ENCODE data around the gene TNFRSF1A. TPM values are rescaled to one million over a fixed set of nuclear protein-coding genes. Genes with fewer than 3 reads are reported as not detected.

TNFRSF1A gene
- total and polyA plus RNA-seq, 2 of the 13 experiments (the other 11 are each of a cell fraction or from before 2014, with no cell fraction given): 41.5 to 61.2 TPM

DNA sequence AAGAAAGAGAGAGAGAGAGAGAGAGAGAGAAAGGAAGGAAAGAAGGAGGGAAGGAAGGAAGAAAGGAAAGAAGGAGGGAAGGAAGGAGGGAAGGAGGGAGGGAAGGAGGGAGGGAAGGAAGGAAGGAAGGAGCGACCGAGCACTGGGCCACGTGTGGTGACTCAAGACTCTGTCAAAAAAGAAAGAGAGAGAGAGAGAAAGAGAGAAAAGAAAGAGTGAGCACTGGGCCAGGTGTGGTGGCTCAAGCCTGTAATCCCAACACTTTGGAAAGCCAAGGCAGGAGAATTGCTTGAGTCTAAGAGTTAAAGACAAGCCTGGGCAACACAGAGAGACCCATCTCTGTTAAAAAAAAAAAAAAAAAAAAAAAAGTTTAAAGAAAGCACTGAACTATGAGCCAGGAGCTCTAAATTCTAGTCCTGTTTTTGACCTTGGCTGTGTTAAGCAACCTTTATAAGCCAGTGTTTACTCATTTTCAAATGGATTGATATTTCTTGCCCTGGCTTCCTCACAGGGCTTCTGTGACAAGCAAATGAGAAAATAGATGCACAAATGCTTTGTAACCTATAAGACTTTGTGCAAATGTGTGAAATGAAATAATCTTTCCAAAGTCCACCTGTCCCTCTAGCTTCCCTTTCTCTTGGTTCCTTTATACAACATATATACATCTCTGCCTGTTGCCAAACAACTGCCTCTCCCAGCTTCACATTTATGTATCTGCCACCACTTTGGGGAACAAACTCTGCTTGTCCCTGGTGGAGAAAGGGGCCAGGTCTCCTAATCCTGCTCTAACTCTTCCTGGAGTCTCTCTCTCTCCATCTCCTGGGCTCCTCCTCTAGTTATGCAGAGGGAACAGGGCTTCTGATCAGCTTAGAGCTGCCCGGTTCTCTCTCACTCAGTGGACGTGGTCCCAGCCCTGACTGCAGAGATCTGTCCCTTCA lies 47.5 kb downstream of the TNFRSF1A start (continued):
- TF ChIP-seq, protein P1, sequence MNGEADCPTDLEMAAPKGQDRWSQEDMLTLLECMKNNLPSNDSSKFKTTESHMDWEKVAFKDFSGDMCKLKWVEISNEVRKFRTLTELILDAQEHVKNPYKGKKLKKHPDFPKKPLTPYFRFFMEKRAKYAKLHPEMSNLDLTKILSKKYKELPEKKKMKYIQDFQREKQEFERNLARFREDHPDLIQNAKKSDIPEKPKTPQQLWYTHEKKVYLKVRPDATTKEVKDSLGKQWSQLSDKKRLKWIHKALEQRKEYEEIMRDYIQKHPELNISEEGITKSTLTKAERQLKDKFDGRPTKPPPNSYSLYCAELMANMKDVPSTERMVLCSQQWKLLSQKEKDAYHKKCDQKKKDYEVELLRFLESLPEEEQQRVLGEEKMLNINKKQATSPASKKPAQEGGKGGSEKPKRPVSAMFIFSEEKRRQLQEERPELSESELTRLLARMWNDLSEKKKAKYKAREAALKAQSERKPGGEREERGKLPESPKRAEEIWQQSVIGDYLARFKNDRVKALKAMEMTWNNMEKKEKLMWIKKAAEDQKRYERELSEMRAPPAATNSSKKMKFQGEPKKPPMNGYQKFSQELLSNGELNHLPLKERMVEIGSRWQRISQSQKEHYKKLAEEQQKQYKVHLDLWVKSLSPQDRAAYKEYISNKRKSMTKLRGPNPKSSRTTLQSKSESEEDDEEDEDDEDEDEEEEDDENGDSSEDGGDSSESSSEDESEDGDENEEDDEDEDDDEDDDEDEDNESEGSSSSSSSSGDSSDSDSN (CRISPR knock-in tag; IDR thresholded peaks at IDR 0.05): no peak
- 0 out of 2 replicates have a peak, but pooled peaks have one; percentile 25 for TF ChIP-seq PPARG (CRISPR knock-in tag; conservative IDR thresholded peaks at IDR 0.05)
- TF ChIP-seq, protein P2, sequence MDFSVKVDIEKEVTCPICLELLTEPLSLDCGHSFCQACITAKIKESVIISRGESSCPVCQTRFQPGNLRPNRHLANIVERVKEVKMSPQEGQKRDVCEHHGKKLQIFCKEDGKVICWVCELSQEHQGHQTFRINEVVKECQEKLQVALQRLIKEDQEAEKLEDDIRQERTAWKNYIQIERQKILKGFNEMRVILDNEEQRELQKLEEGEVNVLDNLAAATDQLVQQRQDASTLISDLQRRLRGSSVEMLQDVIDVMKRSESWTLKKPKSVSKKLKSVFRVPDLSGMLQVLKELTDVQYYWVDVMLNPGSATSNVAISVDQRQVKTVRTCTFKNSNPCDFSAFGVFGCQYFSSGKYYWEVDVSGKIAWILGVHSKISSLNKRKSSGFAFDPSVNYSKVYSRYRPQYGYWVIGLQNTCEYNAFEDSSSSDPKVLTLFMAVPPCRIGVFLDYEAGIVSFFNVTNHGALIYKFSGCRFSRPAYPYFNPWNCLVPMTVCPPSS (IDR thresholded peaks at IDR 0.05): no peak
- TF ChIP-seq, protein P3, sequence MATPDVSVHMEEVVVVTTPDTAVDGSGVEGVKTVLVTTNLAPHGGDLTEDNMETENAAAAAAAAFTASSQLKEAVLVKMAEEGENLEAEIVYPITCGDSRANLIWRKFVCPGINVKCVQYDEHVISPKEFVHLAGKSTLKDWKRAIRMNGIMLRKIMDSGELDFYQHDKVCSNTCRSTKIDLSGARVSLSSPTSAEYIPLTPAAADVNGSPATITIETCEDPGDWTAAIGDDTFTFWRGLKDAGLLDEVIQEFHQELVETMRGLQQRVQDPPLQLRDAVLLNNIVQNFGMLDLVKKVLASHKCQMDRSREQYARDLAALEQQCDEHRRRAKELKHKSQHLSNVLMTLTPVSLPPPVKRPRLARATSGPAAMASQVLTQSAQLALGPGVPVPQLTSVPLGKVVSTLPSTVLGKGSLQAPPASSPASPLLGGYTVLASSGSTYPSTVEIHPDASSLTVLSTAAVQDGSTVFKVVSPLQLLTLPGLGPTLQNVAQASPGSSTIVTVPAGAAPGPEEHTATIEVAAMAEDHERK (CRISPR knock-in tag; IDR thresholded peaks at IDR 0.05; ENCODE audit: low read depth): no peak
- TF ChIP-seq, protein P4, sequence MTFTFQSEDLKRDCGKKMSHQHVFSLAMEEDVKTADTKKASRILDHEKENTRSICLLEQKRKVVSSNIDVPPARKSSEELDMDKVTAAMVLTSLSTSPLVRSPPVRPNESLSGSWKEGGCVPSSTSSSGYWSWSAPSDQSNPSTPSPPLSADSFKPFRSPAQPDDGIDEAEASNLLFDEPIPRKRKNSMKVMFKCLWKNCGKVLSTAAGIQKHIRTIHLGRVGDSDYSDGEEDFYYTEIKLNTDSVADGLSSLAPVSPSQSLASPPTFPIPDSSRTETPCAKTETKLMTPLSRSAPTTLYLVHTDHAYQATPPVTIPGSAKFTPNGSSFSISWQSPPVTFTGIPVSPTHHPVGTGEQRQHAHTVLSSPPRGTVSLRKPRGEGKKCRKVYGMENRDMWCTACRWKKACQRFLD (CRISPR knock-in tag; IDR thresholded peaks at IDR 0.05; ENCODE audit: borderline replicate concordance): no peak
- TF ChIP-seq TBP (CRISPR knock-in tag; IDR thresholded peaks at IDR 0.05): no peak
- no peak for TF ChIP-seq PHF5A (CRISPR knock-in tag; IDR thresholded peaks at IDR 0.05; ENCODE audit: low read depth, unreplicated experiment)
- TF ChIP-seq RARA (CRISPR knock-in tag; IDR thresholded peaks at IDR 0.05): peak; percentile 74
- no peak for TF ChIP-seq ZNF432 (CRISPR knock-in tag; IDR thresholded peaks at IDR 0.05; ENCODE audit: borderline replicate concordance)
- TF ChIP-seq MTA1 (CRISPR knock-in tag; IDR thresholded peaks at IDR 0.05; ENCODE audit: borderline replicate concordance): no peak
- no peak for TF ChIP-seq ARNT2 (CRISPR knock-in tag; IDR thresholded peaks at IDR 0.05; ENCODE audit: low read depth)
- TF ChIP-seq MBNL3 (CRISPR knock-in tag; conservative IDR thresholded peaks at IDR 0.05): no peak
- no peak for TF ChIP-seq ZNF598 (CRISPR knock-in tag; IDR thresholded peaks at IDR 0.05; ENCODE audit: borderline replicate concordance)
- TF ChIP-seq MAFK (conservative IDR thresholded peaks at IDR 0.05 in 1 of 2, IDR thresholded peaks at IDR 0.05 in 1 of 2; ENCODE audit: low read length in 2 of 2): no peak
- TF ChIP-seq, protein P5, sequence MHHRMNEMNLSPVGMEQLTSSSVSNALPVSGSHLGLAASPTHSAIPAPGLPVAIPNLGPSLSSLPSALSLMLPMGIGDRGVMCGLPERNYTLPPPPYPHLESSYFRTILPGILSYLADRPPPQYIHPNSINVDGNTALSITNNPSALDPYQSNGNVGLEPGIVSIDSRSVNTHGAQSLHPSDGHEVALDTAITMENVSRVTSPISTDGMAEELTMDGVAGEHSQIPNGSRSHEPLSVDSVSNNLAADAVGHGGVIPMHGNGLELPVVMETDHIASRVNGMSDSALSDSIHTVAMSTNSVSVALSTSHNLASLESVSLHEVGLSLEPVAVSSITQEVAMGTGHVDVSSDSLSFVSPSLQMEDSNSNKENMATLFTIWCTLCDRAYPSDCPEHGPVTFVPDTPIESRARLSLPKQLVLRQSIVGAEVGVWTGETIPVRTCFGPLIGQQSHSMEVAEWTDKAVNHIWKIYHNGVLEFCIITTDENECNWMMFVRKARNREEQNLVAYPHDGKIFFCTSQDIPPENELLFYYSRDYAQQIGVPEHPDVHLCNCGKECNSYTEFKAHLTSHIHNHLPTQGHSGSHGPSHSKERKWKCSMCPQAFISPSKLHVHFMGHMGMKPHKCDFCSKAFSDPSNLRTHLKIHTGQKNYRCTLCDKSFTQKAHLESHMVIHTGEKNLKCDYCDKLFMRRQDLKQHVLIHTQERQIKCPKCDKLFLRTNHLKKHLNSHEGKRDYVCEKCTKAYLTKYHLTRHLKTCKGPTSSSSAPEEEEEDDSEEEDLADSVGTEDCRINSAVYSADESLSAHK (CRISPR knock-in tag; IDR thresholded peaks at IDR 0.05; ENCODE audit: borderline replicate concordance): no peak
- no peak for TF ChIP-seq NFKB2 (CRISPR knock-in tag; IDR thresholded peaks at IDR 0.05; ENCODE audit: borderline replicate concordance)
- no peak for TF ChIP-seq ZBTB38 (CRISPR knock-in tag; IDR thresholded peaks at IDR 0.05)
- no peak for TF ChIP-seq RFXAP (CRISPR knock-in tag; IDR thresholded peaks at IDR 0.05; ENCODE audit: borderline replicate concordance)
